ENCODE results near the gene IYD.
"Not testable (repeated sequence)": the region's sequence is repeated elsewhere in the genome, so short reads cannot be mapped to it uniquely, and the experiment has no call there.

Gene IYD

DNA sequence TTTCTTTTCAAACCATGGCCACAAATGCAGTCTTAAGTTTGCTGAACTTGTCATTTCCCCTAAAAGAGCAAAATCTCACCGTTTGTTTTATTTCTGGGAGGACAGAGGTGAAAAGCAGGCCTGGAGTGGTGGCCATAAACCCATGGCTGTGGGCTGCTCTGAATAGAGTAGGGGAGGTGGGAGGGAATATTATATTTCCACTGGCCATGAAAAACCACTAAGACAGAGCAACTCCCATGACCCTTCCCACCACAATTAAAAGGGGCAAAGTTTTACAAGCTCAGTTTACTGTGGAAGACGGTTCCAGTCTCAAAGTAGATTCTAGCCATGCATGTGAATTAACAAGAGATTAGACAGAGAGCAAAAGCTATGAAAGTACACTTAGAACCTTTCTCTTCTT, 59.0 kb downstream of the IYD start:
- H3K9ac ChIP-seq, result no peak overlapping the region
- no peak overlapping the region for H3K4me2 ChIP-seq
- H3K27me3 ChIP-seq, result no peaks in the 10 kb centered on the region
- H3K4me3 ChIP-seq, result no peak overlapping the region
- no peaks in the 10 kb centered on the region for H4K20me1 ChIP-seq
- no peak overlapping the region for H3K27ac ChIP-seq
- TF ChIP-seq Cebpa-rat (IDR thresholded peaks at IDR 0.05), result no peak
- peaks cover 0 to 6% (median 0%) of the 10 kb centered on the region in 11 experiments; a peak in 2 of 22 replicates for H3K36me3 ChIP-seq
- peaks cover 0 to 10% (median 0%) of the 10 kb centered on the region in 10 experiments; a peak in 6 of 20 replicates for H3K4me1 ChIP-seq
- H3K9me3 ChIP-seq (replicated peaks in 1 of 11), result peaks cover 24 to 35% (median 31%) of the 10 kb centered on the region in 11 experiments

DNA sequence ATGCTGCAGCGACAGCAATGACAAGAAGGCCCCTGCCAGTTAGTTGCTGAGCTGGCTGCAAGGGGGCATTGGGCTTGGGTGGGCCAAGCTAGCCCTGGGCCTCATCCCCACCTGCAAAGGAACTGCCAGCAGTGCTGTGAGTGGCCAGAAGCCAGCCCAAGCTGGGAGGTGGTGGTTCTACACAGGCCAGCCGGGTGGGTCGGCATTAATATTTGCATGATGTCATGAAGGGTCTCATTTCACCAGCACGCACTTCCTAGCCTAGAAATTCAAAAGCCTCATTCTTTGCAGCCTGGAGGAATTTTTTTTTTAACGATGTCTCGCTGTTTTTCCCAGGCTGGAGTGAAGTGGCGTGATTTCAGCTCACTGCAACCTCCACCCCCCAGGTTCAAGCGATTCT, 62.0 kb downstream of the IYD start:
- Histone ChIP-seq H3K4me2 (no peak overlapping the region), H3K9ac (no peak overlapping the region), H3K9me3 (replicated peaks in 1 of 11) (peaks cover under 1 to 6% (median 2%) of the 10 kb centered on the region in 11 experiments; a peak in 17 of 22 replicates), H3K4me1 (peaks cover 0 to 10% (median 0%) of the 10 kb centered on the region in 10 experiments; a peak in 6 of 20 replicates), H3K27ac (no peak overlapping the region), H4K20me1 (no peaks in the 10 kb centered on the region), H3K36me3 (no peaks in the 10 kb centered on the region), H3K4me3 (no peak overlapping the region), H3K27me3 (no peaks in the 10 kb centered on the region)
- TF ChIP-seq Cebpa-rat (IDR thresholded peaks at IDR 0.05), result no peak

DNA sequence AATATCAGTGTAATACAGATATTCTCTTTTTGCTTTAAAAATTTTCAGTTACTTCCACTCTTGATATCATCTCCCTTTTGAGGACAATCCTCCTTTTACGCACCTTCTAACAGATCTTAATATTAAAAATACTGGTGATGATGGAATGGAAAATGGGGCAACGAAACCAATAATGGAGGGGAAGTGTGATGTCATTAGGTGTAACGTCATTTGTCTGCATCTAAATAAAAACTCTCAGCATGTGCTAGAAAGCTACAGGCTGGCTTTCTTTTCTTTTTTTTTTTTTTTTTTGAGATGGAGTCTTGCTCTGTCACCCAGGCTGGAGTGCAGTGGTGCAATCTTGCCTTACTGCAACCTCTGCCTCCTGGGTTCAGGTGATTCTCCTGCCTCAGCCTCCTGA, 66.5 kb downstream of the IYD start:
- Histone ChIP-seq H3K9me3 (replicated peaks in 1 of 11) (peaks cover 0 to 19% (median 10%) of the 10 kb centered on the region in 11 experiments; a peak in 11 of 22 replicates), H3K36me3 (no peaks in the 10 kb centered on the region), H3K4me2 (no peak overlapping the region), H3K27ac (no peak overlapping the region), H3K27me3 (no peaks in the 10 kb centered on the region), H3K9ac (no peak overlapping the region), H3K4me3 (no peak overlapping the region), H3K4me1 (no peaks in the 10 kb centered on the region), H4K20me1 (no peaks in the 10 kb centered on the region)
- TF ChIP-seq Cebpa-rat (IDR thresholded peaks at IDR 0.05), result no peak

DNA sequence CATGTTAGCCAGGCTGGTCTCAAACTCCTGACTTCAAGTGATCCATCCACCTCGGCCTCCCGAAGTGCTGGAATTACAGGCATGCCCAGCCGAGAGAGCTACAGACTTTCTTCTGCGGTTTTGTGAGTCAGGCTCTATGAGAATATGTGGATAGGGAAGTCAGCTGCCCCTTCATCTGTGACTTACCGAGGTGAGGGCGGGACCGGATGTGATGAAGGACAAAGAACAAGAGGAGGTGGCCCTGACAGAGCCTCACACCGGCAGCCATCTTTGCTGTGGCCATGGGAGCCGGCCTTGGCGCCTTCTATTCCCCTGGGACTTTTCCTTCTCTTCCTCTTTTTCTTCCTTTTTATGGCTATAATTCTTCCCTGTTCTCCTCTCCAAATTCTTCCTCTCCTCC, 67.0 kb downstream of the IYD start:
- no peak overlapping the region for H3K4me2 ChIP-seq

DNA sequence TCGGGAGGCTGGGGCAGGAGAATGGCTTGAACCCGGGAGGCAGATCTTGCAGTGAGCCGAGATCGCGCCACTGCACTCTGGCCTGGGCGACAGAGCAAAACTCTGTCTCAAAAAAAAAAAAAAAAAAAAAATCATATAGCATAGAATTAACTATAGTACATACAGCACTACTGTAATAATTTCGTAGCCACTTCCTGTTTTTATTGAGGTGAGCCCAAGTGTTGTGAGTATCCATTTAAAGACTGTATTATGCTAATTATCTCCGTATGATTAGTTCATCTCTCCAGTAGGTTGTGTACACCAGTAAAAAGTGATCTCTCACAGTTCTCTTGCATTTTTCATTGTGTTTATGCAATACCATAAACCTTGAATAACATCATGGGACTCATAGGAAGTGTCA, 70.6 kb downstream of the IYD start:
- Histone ChIP-seq H3K9me3 (replicated peaks in 1 of 11) (peaks cover 0 to 22% (median 15%) of the 10 kb centered on the region in 11 experiments; a peak in 11 of 22 replicates), H3K4me1 (no peaks in the 10 kb centered on the region), H3K4me3 (no peak overlapping the region), H3K27ac (no peak overlapping the region), H3K36me3 (no peaks in the 10 kb centered on the region), H3K27me3 (no peaks in the 10 kb centered on the region), H3K4me2 (no peak overlapping the region), H4K20me1 (no peaks in the 10 kb centered on the region), H3K9ac (no peak overlapping the region)
- TF ChIP-seq Cebpa-rat (IDR thresholded peaks at IDR 0.05), result no peak

More for the DNA sequence above, 67.0 kb downstream of the IYD start:
- Histone ChIP-seq H3K9ac (no peak overlapping the region), H3K4me1 (no peaks in the 10 kb centered on the region), H3K9me3 (replicated peaks in 1 of 11) (peaks cover 0 to 22% (median 14%) of the 10 kb centered on the region in 11 experiments; a peak in 11 of 22 replicates), H3K4me3 (no peak overlapping the region), H3K27ac (no peak overlapping the region), H3K36me3 (no peaks in the 10 kb centered on the region), H4K20me1 (no peaks in the 10 kb centered on the region), H3K27me3 (no peaks in the 10 kb centered on the region)
- no peak for TF ChIP-seq Cebpa-rat (IDR thresholded peaks at IDR 0.05)

DNA sequence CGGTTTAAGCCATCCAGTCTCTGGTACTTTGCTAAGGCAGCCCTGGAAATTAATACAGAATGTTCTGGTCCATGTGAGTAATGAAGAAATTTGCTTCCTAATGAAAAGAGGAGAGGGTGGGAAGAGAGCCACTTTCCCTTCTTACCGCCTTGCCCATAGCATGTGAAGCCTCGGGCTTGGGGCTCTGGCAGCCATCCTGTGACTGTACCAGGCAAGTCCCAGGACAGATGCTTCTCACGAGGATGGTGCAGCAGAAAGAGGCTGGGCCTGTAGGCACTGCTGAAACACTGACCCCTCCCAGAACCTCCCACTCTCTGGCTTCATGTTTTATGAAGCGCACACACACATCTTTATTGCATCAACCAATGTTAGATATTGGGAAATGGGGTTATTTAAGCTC, 74.8 kb downstream of the IYD start:
- H3K9ac ChIP-seq, result no peak overlapping the region
- TF ChIP-seq Cebpa-rat (IDR thresholded peaks at IDR 0.05), result no peak
- no peaks in the 10 kb centered on the region for H3K36me3 ChIP-seq
- H3K4me3 ChIP-seq, result no peak overlapping the region
- H3K27me3 ChIP-seq, result no peaks in the 10 kb centered on the region
- H3K4me1 ChIP-seq, result no peaks in the 10 kb centered on the region
- no peaks in the 10 kb centered on the region for H4K20me1 ChIP-seq
- peaks cover 0 to 22% (median 12%) of the 10 kb centered on the region in 11 experiments; a peak in 11 of 22 replicates for H3K9me3 ChIP-seq (replicated peaks in 1 of 11)
- H3K27ac ChIP-seq, result no peak overlapping the region
- H3K4me2 ChIP-seq, result no peak overlapping the region

DNA sequence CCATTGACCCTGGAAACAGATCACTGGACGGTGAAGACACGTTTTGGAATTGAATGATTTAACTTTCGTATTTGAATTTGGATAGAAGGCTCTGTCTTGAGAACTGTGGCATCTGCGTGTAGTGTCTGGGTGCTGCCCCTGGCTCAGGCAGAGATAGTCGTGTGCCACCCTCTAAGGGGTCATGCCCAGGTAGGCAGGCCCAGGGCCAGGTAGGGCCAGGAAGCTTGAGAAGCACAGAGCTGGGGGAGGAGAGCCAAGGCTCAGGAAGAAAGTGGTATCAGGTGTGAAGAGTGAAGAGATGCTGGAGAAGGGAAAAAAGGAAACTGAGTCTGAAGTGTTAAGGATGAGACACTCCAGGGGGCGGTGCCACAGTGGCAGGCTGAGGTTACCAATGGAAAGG, 75.5 kb downstream of the IYD start:
- no peak for TF ChIP-seq Cebpa-rat (IDR thresholded peaks at IDR 0.05)
- no peak overlapping the region for H3K9ac ChIP-seq
- no peaks in the 10 kb centered on the region for H3K36me3 ChIP-seq
- H3K4me3 ChIP-seq, result no peak overlapping the region
- no peak overlapping the region for H3K4me2 ChIP-seq
- H3K27me3 ChIP-seq, result no peaks in the 10 kb centered on the region
- peaks cover 0 to 16% (median 11%) of the 10 kb centered on the region in 11 experiments; a peak in 10 of 22 replicates for H3K9me3 ChIP-seq (replicated peaks in 1 of 11)
- no peak overlapping the region for H3K27ac ChIP-seq
- H3K4me1 ChIP-seq, result no peaks in the 10 kb centered on the region
- no peaks in the 10 kb centered on the region for H4K20me1 ChIP-seq

DNA sequence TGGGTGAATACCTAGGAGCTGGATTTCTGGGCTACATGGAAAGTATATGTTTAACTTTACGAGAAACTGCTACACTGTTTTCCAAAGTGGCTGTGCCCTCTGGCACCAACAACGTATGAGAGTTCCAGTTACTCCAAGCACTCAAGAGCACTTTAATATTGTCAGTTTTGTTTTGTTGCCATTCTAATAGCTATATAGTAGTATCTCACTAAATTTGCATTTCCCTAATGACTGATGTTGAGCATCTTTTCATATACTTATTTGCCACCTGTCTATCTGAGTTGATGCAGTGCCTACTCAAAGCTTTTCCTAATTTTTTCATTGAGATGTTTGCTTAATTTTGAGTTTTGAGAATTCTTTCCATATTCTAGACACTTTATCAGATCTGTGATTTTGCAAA, 76.7 kb downstream of the IYD start:
- Histone ChIP-seq H3K36me3 (no peaks in the 10 kb centered on the region), H3K9ac (no peak overlapping the region), H3K27ac (no peak overlapping the region), H3K4me3 (no peak overlapping the region), H4K20me1 (no peaks in the 10 kb centered on the region), H3K4me2 (no peak overlapping the region), H3K27me3 (no peaks in the 10 kb centered on the region), H3K4me1 (no peaks in the 10 kb centered on the region), H3K9me3 (replicated peaks in 1 of 11) (peaks cover 0 to 6% (median 3%) of the 10 kb centered on the region in 11 experiments; a peak in 5 of 22 replicates)
- no peak for TF ChIP-seq Cebpa-rat (IDR thresholded peaks at IDR 0.05)

DNA sequence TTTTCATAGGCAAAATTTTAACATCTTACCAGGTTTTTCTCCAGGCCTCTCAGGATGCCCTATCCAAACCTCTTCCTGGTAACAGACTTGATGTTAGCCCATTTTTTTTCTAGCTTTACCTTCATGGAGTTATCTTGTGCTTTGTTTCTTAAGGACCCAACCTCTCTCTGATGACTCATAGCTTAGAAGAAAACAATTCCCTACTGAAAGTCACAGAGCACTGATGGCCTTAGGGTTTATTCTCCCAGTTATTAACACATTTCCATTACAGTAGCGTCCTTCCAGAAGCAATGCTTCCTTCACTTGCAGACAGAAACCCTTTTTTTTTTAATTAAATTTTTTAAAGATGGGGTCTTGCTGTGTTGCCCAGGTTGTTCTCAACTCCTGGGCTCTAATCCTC, 79.4 kb downstream of the IYD start:
- no peak for TF ChIP-seq Cebpa-rat (IDR thresholded peaks at IDR 0.05)
- Histone ChIP-seq H4K20me1 (no peaks in the 10 kb centered on the region), H3K36me3 (no peaks in the 10 kb centered on the region), H3K27me3 (no peaks in the 10 kb centered on the region), H3K4me1 (no peaks in the 10 kb centered on the region), H3K4me2 (no peak overlapping the region), H3K9me3 (replicated peaks in 1 of 11) (no peaks in the 10 kb centered on the region), H3K9ac (no peak overlapping the region), H3K27ac (no peak overlapping the region), H3K4me3 (no peak overlapping the region)

DNA sequence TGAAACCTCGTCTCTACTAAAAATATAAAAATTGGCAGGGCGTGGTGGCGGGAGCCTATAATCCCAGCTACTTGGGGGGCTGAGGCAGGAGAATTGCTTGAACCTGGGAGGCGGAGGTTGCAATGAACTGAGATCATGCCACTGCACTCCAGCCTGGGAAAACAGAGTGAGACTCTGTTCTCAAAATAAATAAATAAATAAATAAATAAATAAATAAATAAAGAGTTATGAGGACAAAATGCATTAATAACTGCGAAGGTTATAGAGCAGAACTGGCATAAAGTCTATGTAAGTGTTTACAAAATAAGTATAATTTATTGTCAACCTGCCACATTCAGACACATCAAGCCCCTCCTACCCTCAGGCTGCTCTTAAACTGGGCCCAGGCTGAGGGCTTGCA, 80.2 kb downstream of the IYD start:
- not testable (repeated sequence) for H3K9me3 ChIP-seq (replicated peaks in 1 of 11); H3K4me1 ChIP-seq; H3K4me2 ChIP-seq; H3K27me3 ChIP-seq; H3K4me3 ChIP-seq; H3K27ac ChIP-seq; H4K20me1 ChIP-seq; H3K36me3 ChIP-seq; H3K9ac ChIP-seq

Data from BLaER1 treated with 17β-estradiol and CSF1 and Interleukin-3, amounts not matched to agents 10 nM and 100 nM (cell line).